ENCODE measurements around the gene LY9.

DNA sequence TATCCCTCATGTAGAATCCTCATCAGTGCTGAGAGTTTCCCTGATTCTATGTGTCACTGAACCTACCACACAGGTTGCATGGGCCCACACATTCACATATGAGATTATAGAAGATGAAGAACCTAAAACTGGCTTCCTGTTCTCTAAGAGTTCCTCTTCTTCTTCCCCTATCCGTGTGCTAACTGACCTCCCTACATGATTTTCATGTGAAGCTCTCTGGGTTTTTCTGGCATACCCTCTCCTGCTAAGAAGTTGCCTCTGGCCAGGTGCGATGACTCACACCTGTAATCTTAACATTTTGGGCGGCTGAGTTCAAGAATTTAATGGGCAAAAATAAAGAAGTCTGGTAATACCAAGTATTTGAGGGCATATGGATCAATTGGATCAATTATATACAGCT is 72.2 kb downstream of the LY9 start:
- TF ChIP-seq, protein P1, sequence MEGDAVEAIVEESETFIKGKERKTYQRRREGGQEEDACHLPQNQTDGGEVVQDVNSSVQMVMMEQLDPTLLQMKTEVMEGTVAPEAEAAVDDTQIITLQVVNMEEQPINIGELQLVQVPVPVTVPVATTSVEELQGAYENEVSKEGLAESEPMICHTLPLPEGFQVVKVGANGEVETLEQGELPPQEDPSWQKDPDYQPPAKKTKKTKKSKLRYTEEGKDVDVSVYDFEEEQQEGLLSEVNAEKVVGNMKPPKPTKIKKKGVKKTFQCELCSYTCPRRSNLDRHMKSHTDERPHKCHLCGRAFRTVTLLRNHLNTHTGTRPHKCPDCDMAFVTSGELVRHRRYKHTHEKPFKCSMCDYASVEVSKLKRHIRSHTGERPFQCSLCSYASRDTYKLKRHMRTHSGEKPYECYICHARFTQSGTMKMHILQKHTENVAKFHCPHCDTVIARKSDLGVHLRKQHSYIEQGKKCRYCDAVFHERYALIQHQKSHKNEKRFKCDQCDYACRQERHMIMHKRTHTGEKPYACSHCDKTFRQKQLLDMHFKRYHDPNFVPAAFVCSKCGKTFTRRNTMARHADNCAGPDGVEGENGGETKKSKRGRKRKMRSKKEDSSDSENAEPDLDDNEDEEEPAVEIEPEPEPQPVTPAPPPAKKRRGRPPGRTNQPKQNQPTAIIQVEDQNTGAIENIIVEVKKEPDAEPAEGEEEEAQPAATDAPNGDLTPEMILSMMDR (IDR thresholded peaks at IDR 0.05), result no peak
- no peak for TF ChIP-seq POLR2A (IDR thresholded peaks at IDR 0.05)

Data from right lobe of liver (tissue), 4 donors.